HG03064 (cell line): Measurements from ENCODE around the gene SLC40A1.

Experiments used
- ATAC-seq: cut with Tn5 transposase; IDR thresholded peaks from one replicate; pipeline ENCODE4 v1.9.1; 2021; ENCODE audit warnings: low read depth; ENCODE audit not compliant: unreplicated experiment

Gene SLC40A1

GRCh38 chr2:189570570-189571031, 10.0 kb downstream of the SLC40A1 start:
- ATAC-seq: no peak

GRCh38 chr2:189569295-189569910, 11.2 kb downstream of the SLC40A1 start:
- no peak for ATAC-seq

- ATAC-seq: no peak
These were observed 14.5 kb downstream of the SLC40A1 start for GRCh38 chr2:189566046-189566445.

- no peak for ATAC-seq
These were observed 19.1 kb downstream of the SLC40A1 start for GRCh38 chr2:189561371-189562038.

GRCh38 chr2:189560273-189560586, 20.4 kb downstream of the SLC40A1 start:
- ATAC-seq: no peak

GRCh38 chr2:189559579-189560272, 20.9 kb downstream of the SLC40A1 start:
- ATAC-seq: no peak

GRCh38 chr2:189558516-189559272, 21.9 kb downstream of the SLC40A1 start:
- ATAC-seq: no peak

GRCh38 chr2:189557373-189557772, 23.2 kb downstream of the SLC40A1 start:
- no peak for ATAC-seq

- ATAC-seq: no peak
These were observed 24.1 kb downstream of the SLC40A1 start for GRCh38 chr2:189556526-189556925.

- ATAC-seq: no peak
These were observed 25.4 kb downstream of the SLC40A1 start for GRCh38 chr2:189555232-189555631.

GRCh38 chr2:189553504-189554088, 27.0 kb downstream of the SLC40A1 start:
- no peak for ATAC-seq

GRCh38 chr2:189552991-189553404, 27.6 kb downstream of the SLC40A1 start:
- no peak for ATAC-seq

GRCh38 chr2:189552334-189552990, 28.1 kb downstream of the SLC40A1 start:
- no peak for ATAC-seq

GRCh38 chr2:189551808-189552207, 28.8 kb downstream of the SLC40A1 start:
- ATAC-seq: no peak

GRCh38 chr2:189549449-189549832, 31.1 kb downstream of the SLC40A1 start:
- ATAC-seq: no peak

GRCh38 chr2:189548666-189549448, 31.7 kb downstream of the SLC40A1 start:
- ATAC-seq: no peak

- no peak for ATAC-seq
These were observed 35.2 kb downstream of the SLC40A1 start for GRCh38 chr2:189545418-189545817.

GRCh38 chr2:189544318-189545042, 36.1 kb downstream of the SLC40A1 start:
- ATAC-seq: no peak

GRCh38 chr2:189543367-189543766, 37.2 kb downstream of the SLC40A1 start:
- ATAC-seq: no peak
